GM23338 (cell line): ENCODE measurements around the gene TCERG1L. TPM values are rescaled to one million over a fixed set of nuclear protein-coding genes. Genes with fewer than 3 reads are reported as not detected.

ENCODE experiments used
- ATAC-seq: fragments of 200-7000 bp; cut with Tn5 transposase; 3 replicates; pipeline ENCODE4 v1.9.1; 2020
- DNase-seq: peaks from one replicate; pipeline ENCODE4 v3.0.0-alpha.2; 2015; ENCODE audit warnings: low spot score
- H2AFZ ChIP-seq: fragments of 200-600 bp; sonication (generic); 2 replicates; pipeline ENCODE4 v1.8.0; 2016; ENCODE audit warnings: antibody characterized with exemption, mild to moderate bottlenecking, moderate library complexity
- H3F3A ChIP-seq: fragments of 200-600 bp; sonication (generic); replicated peaks from 2 replicates; pipeline ENCODE4 v1.8.0; 2017; ENCODE audit warnings: antibody characterized with exemption, mixed run types, low read depth
- H3K27ac ChIP-seq: fragments of 200-600 bp; sonication (generic); 2 replicates; pipeline ENCODE4 v1.6.1; 2016; ENCODE audit warnings: low read depth
- H3K27me3 ChIP-seq: fragments of 200-600 bp; sonication (generic); 2 replicates; pipeline ENCODE4 v1.8.0; 2016; ENCODE audit warnings: mild to moderate bottlenecking, mixed run types, moderate library complexity; ENCODE audit not compliant: insufficient read depth
- H3K36me3 ChIP-seq: fragments of 200-600 bp; sonication (generic); 2 replicates; pipeline ENCODE4 v1.8.0; 2016; ENCODE audit warnings: mild to moderate bottlenecking; ENCODE audit not compliant: insufficient read depth
- H3K4me1 ChIP-seq: fragments of 200-600 bp; sonication (generic); 2 replicates; pipeline ENCODE4 v1.8.0; 2016; ENCODE audit warnings: mild to moderate bottlenecking, moderate library complexity; ENCODE audit not compliant: insufficient read depth
- H3K4me2 ChIP-seq: fragments of 200-600 bp; sonication (generic); 2 replicates; pipeline ENCODE4 v1.7.1; 2017; ENCODE audit warnings: mixed run types
- H3K4me3 ChIP-seq: fragments of 200-600 bp; sonication (generic); 2 replicates; pipeline ENCODE4 v1.6.1; 2016; ENCODE audit warnings: mixed run types
- H3K79me2 ChIP-seq: fragments of 200-600 bp; sonication (generic); replicated peaks from 2 replicates; pipeline ENCODE4 v1.8.0; 2017; ENCODE audit warnings: mild to moderate bottlenecking; ENCODE audit not compliant: insufficient read depth
- H3K9me2 ChIP-seq: fragments of 200-600 bp; sonication (generic); 2 replicates; pipeline ENCODE4 v1.8.0; 2017; ENCODE audit not compliant: insufficient read depth
- H4K20me1 ChIP-seq: fragments of 200-600 bp; sonication (generic); replicated peaks from 2 replicates; pipeline ENCODE4 v1.8.0; 2017; ENCODE audit warnings: mild to moderate bottlenecking; ENCODE audit not compliant: insufficient read depth
- H3K27ac Mint-ChIP-seq: 2 replicates; pipeline ENCODE4 v1.8.0; 2020; ENCODE audit warnings: inconsistent platforms, mild to moderate bottlenecking, moderate library complexity, mixed read lengths
- H3K27me3 Mint-ChIP-seq: 3 replicates; pipeline ENCODE4 v1.8.0; 2022; ENCODE audit warnings: low read depth, mild to moderate bottlenecking, moderate library complexity, mixed read lengths, inconsistent platforms; ENCODE audit not compliant: insufficient read depth, poor library complexity
- H3K36me3 Mint-ChIP-seq: 3 replicates; pipeline ENCODE4 v1.8.0; 2021; ENCODE audit warnings: low read depth, mild to moderate bottlenecking, inconsistent platforms, moderate library complexity, mixed read lengths
- H3K4me1 Mint-ChIP-seq: 3 replicates; pipeline ENCODE4 v1.8.0; 2020; ENCODE audit warnings: mild to moderate bottlenecking, inconsistent platforms, mixed read lengths
- H3K4me3 Mint-ChIP-seq: 3 replicates; pipeline ENCODE4 v1.8.0; 2021; ENCODE audit warnings: moderate library complexity, mild to moderate bottlenecking, inconsistent platforms, mixed read lengths
- H3K9me3 Mint-ChIP-seq: 3 replicates; pipeline ENCODE4 v1.8.0; 2020; ENCODE audit warnings: moderate library complexity, mild to moderate bottlenecking, inconsistent platforms, mixed read lengths
- CREB1 ChIP-seq: fragments of 250-450 bp; sonication (Bioruptor Pico); IDR thresholded peaks from 2 replicates; pipeline ENCODE4 v1.5.0; 2020; ENCODE audit warnings: low read depth, mild to moderate bottlenecking, moderate library complexity
- CTCF ChIP-seq, 2 experiments: fragments of 200-600 bp in 1 of 2; sonication (generic) in 1 of 2; conservative IDR thresholded peaks; 2 replicates each; pipeline versions ENCODE4 v1.5.1 to v1.6.1; 2016 to 2017; ENCODE audit warnings: antibody characterized with exemption in 2 of 2, low read depth in 2 of 2, mild to moderate bottlenecking in 2 of 2, moderate library complexity in 1 of 2
- POLR2AphosphoS5 ChIP-seq: IDR thresholded peaks from 2 replicates; pipeline ENCODE4 v1.6.1; 2016; ENCODE audit warnings: antibody characterized with exemption, low read depth
- STAT1 ChIP-seq: IDR thresholded peaks from one replicate; pipeline ENCODE4 v1.6.1; 2016; ENCODE audit warnings: antibody characterized with exemption; ENCODE audit not compliant: unreplicated experiment
- ZNF114 ChIP-seq: fragments of 250-450 bp; sonication (Bioruptor Pico); IDR thresholded peaks from 2 replicates; pipeline ENCODE4 v1.5.0; 2020; ENCODE audit warnings: mild to moderate bottlenecking, moderate library complexity
- polyA plus RNA-seq: library from polyadenylated mRNA; unstranded; fragments of >200 nt; fragmentation: Nextera tagmentation; extraction: Ambion mirVana; gene quantifications from 2 replicates; pipeline ENCODE4 v1.2.1, GENCODE V29; 2016
- total RNA-seq: library from RNA; depleted of rRNA; stranded (reverse); fragments of >200 nt; shearing (Covaris generic); gene quantifications from 2 replicates; pipeline ENCODE4 v1.2.3, GENCODE V29; 2014
- TF ChIP-seq, protein P1 (sequence below): fragments of 250-450 bp; sonication (Bioruptor Pico); IDR thresholded peaks from 2 replicates; pipeline ENCODE4 v1.5.0; 2020; ENCODE audit warnings: mild to moderate bottlenecking, moderate library complexity

Gene TCERG1L
- total and polyA plus RNA-seq, 2 experiments from 2014 or later: 3.9 to 5.5 TPM

GRCh38 chr10:131046194-131046593, 265.3 kb downstream of the TCERG1L start:
- peaks cover 80% of the 10 kb centered on the region for H3K9me3 Mint-ChIP-seq
- no peaks in the 10 kb centered on the region for H4K20me1 ChIP-seq
- DNase-seq: no peak
- no peak for TF ChIP-seq CREB1 (CRISPR knock-in tag)
- no peak for TF ChIP-seq STAT1
- TF ChIP-seq POLR2AphosphoS5: no peak
- no peak for TF ChIP-seq CTCF (conservative IDR thresholded peaks at IDR 0.05; ENCODE audit: low read depth in 2 of 2)
- TF ChIP-seq, protein P1, sequence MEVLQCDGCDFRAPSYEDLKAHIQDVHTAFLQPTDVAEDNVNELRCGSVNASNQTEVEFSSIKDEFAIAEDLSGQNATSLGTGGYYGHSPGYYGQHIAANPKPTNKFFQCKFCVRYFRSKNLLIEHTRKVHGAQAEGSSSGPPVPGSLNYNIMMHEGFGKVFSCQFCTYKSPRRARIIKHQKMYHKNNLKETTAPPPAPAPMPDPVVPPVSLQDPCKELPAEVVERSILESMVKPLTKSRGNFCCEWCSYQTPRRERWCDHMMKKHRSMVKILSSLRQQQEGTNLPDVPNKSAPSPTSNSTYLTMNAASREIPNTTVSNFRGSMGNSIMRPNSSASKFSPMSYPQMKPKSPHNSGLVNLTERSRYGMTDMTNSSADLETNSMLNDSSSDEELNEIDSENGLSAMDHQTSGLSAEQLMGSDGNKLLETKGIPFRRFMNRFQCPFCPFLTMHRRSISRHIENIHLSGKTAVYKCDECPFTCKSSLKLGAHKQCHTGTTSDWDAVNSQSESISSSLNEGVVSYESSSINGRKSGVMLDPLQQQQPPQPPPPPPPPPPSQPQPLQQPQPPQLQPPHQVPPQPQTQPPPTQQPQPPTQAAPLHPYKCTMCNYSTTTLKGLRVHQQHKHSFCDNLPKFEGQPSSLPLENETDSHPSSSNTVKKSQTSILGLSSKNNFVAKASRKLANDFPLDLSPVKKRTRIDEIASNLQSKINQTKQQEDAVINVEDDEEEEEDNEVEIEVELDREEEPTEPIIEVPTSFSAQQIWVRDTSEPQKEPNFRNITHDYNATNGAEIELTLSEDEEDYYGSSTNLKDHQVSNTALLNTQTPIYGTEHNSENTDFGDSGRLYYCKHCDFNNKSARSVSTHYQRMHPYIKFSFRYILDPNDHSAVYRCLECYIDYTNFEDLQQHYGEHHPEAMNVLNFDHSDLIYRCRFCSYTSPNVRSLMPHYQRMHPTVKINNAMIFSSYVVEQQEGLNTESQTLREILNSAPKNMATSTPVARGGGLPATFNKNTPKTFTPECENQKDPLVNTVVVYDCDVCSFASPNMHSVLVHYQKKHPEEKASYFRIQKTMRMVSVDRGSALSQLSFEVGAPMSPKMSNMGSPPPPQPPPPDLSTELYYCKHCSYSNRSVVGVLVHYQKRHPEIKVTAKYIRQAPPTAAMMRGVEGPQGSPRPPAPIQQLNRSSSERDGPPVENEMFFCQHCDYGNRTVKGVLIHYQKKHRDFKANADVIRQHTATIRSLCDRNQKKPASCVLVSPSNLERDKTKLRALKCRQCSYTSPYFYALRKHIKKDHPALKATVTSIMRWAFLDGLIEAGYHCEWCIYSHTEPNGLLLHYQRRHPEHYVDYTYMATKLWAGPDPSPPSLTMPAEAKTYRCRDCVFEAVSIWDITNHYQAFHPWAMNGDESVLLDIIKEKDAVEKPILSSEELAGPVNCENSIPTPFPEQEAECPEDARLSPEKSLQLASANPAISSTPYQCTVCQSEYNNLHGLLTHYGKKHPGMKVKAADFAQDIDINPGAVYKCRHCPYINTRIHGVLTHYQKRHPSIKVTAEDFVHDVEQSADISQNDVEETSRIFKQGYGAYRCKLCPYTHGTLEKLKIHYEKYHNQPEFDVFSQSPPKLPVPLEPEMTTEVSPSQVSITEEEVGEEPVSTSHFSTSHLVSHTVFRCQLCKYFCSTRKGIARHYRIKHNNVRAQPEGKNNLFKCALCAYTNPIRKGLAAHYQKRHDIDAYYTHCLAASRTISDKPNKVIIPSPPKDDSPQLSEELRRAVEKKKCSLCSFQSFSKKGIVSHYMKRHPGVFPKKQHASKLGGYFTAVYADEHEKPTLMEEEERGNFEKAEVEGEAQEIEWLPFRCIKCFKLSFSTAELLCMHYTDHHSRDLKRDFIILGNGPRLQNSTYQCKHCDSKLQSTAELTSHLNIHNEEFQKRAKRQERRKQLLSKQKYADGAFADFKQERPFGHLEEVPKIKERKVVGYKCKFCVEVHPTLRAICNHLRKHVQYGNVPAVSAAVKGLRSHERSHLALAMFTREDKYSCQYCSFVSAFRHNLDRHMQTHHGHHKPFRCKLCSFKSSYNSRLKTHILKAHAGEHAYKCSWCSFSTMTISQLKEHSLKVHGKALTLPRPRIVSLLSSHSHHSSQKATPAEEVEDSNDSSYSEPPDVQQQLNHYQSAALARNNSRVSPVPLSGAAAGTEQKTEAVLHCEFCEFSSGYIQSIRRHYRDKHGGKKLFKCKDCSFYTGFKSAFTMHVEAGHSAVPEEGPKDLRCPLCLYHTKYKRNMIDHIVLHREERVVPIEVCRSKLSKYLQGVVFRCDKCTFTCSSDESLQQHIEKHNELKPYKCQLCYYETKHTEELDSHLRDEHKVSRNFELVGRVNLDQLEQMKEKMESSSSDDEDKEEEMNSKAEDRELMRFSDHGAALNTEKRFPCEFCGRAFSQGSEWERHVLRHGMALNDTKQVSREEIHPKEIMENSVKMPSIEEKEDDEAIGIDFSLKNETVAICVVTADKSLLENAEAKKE (CRISPR knock-in tag): no peak
- TF ChIP-seq ZNF114: no peak
- H3K27ac Mint-ChIP-seq: no peak overlapping the region
- peaks cover 8% of the 10 kb centered on the region; the same call in 1 of the 2 replicates for H3F3A ChIP-seq
- H3K27ac ChIP-seq: no peak overlapping the region
- peaks cover 8% of the 10 kb centered on the region; the same call in 1 of the 2 replicates for H3K4me1 ChIP-seq
- H3K36me3 ChIP-seq: no peaks in the 10 kb centered on the region
- H3K4me1 Mint-ChIP-seq: peaks cover 21% of the 10 kb centered on the region
- no peak overlapping the region for H2AFZ ChIP-seq
- no peaks in the 10 kb centered on the region for H3K79me2 ChIP-seq
- H3K27me3 Mint-ChIP-seq: peaks cover 12% of the 10 kb centered on the region
- 0 out of 2 replicates have a peak, but pooled peaks cover 5% of the 10 kb centered on the region for H3K9me2 ChIP-seq
- ATAC-seq: no peak
- peaks cover 54% of the 10 kb centered on the region for H3K36me3 Mint-ChIP-seq
- H3K4me2 ChIP-seq: no peak overlapping the region
- H3K4me3 ChIP-seq: no peak overlapping the region
- H3K4me3 Mint-ChIP-seq: no peak overlapping the region
- H3K27me3 ChIP-seq: no peaks in the 10 kb centered on the region
